Muscle of leg (tissue), 11 donors: Measurements from ENCODE around the gene SDK1. TPM values are rescaled to one million over a fixed set of nuclear protein-coding genes. Genes with fewer than 3 reads are reported as not detected.

Experiments used
- DNase-seq: peaks from one replicate; pipeline ENCODE4 v3.0.0; 2013
- H3K27ac ChIP-seq: one replicate; pipeline ENCODE4 v1.5.1; 2013; ENCODE audit warnings: mild to moderate bottlenecking, low read length, control low read depth
- H3K27me3 ChIP-seq: one replicate; pipeline ENCODE4 v1.6.1; 2013; ENCODE audit warnings: low read length; ENCODE audit not compliant: control insufficient read depth, insufficient read depth
- H3K36me3 ChIP-seq: one replicate; pipeline ENCODE4 v1.6.1; 2013; ENCODE audit warnings: low read length; ENCODE audit not compliant: control insufficient read depth, insufficient read depth
- H3K4me1 ChIP-seq: one replicate; pipeline ENCODE4 v1.6.1; 2013; ENCODE audit warnings: low read length; ENCODE audit not compliant: control insufficient read depth, insufficient read depth
- H3K4me3 ChIP-seq: one replicate; pipeline ENCODE4 v1.5.1; 2013; ENCODE audit warnings: low read length, control low read depth
- H3K9me3 ChIP-seq: replicated peaks from 2 replicates; pipeline ENCODE4 v1.6.1; 2013; ENCODE audit warnings: low read depth, low read length; ENCODE audit not compliant: control insufficient read depth
- WGBS: methylation state at CpG from one replicate; pipeline ENCODE4 v1.1.5; 2013; ENCODE audit warnings: missing lambda C conversion rate; ENCODE audit not compliant: insufficient coverage; 5-methylcytosine and 5-hydroxymethylcytosine counted together
- polyA plus RNA-seq, 8 donors: library from polyadenylated mRNA; unstranded; fragments of 120-200 nt; gene quantifications; one replicate each; pipeline versions ENCODE4 v1.2.1 to v1.2.3, GENCODE V29; 2013; ENCODE audit warnings: inconsistent platforms in 1 of 8, low replicate concordance in 1 of 8; ENCODE audit not compliant: insufficient read length in 8 of 8, insufficient read depth in 1 of 8
- total RNA-seq: library from RNA; stranded (reverse); fragments of 120-200 nt; gene quantifications from one replicate; pipeline ENCODE4 v1.2.4, GENCODE V29; 2013

The SDK1 gene
- total and polyA plus RNA-seq, 9 donors = 2.3 to 6.4 (median 3.6) TPM

GRCh38 chr7:3307435-3307834 is 6.4 kb downstream of the SDK1 start:
- H3K27me3 ChIP-seq = peaks cover under 1% of the 10 kb centered on the region
- no CpG with 5 or more reads among the region's 1 CpG for WGBS
- H3K9me3 ChIP-seq = no peaks in the 10 kb centered on the region
- no peak overlapping the region for H3K27ac ChIP-seq
- H3K36me3 ChIP-seq = no peaks in the 10 kb centered on the region
- no peak overlapping the region for H3K4me3 ChIP-seq
- no peaks in the 10 kb centered on the region for H3K4me1 ChIP-seq
- no peak for DNase-seq

- no CpG with 5 or more reads among the region's 3 CpGs for WGBS
- Histone ChIP-seq H3K9me3 (no peaks in the 10 kb centered on the region), H3K36me3 (no peaks in the 10 kb centered on the region), H3K27me3 (no peaks in the 10 kb centered on the region), H3K4me1 (no peaks in the 10 kb centered on the region), H3K4me3 (no peak overlapping the region), H3K27ac (no peak overlapping the region)
- DNase-seq = no peak
Measured at GRCh38 chr7:3309140-3309539, 8.1 kb downstream of the SDK1 start.

GRCh38 chr7:3309956-3310355 is 8.9 kb downstream of the SDK1 start:
- no peak overlapping the region for H3K4me3 ChIP-seq
- no peaks in the 10 kb centered on the region for H3K4me1 ChIP-seq
- WGBS = 71% methylated on average over 1 of the region's 1 CpG
- H3K9me3 ChIP-seq = no peaks in the 10 kb centered on the region
- H3K27me3 ChIP-seq = no peaks in the 10 kb centered on the region
- no peaks in the 10 kb centered on the region for H3K36me3 ChIP-seq
- H3K27ac ChIP-seq = no peak overlapping the region
- no peak for DNase-seq

GRCh38 chr7:3310884-3311283 is 9.8 kb downstream of the SDK1 start:
- H3K27ac ChIP-seq = no peak overlapping the region
- no peaks in the 10 kb centered on the region for H3K27me3 ChIP-seq
- no peaks in the 10 kb centered on the region for H3K4me1 ChIP-seq
- WGBS = 86% methylated on average over 2 of the region's 3 CpGs
- no peak for DNase-seq
- no peak overlapping the region for H3K4me3 ChIP-seq
- no peaks in the 10 kb centered on the region for H3K9me3 ChIP-seq
- H3K36me3 ChIP-seq = no peaks in the 10 kb centered on the region

- Histone ChIP-seq H3K36me3 (no peaks in the 10 kb centered on the region), H3K27me3 (no peaks in the 10 kb centered on the region), H3K4me3 (no peak overlapping the region), H3K27ac (no peak overlapping the region), H3K4me1 (no peaks in the 10 kb centered on the region), H3K9me3 (no peaks in the 10 kb centered on the region)
- 60% methylated on average over 1 of the region's 2 CpGs for WGBS
- no peak for DNase-seq
Measured at GRCh38 chr7:3312583-3312982, 11.5 kb downstream of the SDK1 start.

- Histone ChIP-seq H3K27ac (no peak overlapping the region), H3K9me3 (no peaks in the 10 kb centered on the region), H3K27me3 (no peaks in the 10 kb centered on the region), H3K4me1 (no peaks in the 10 kb centered on the region), H3K36me3 (no peaks in the 10 kb centered on the region), H3K4me3 (no peak overlapping the region)
- DNase-seq = no peak
- 75% methylated on average over 3 of the region's 4 CpGs for WGBS
Measured at GRCh38 chr7:3318874-3319273, 17.8 kb downstream of the SDK1 start.

- no peak overlapping the region for H3K4me3 ChIP-seq
- no peaks in the 10 kb centered on the region for H3K36me3 ChIP-seq
- DNase-seq = no peak
- no peaks in the 10 kb centered on the region for H3K9me3 ChIP-seq
- H3K27ac ChIP-seq = no peak overlapping the region
- WGBS = 100% methylated on average over 1 of the region's 4 CpGs
- H3K4me1 ChIP-seq = no peaks in the 10 kb centered on the region
- H3K27me3 ChIP-seq = no peaks in the 10 kb centered on the region
Measured at GRCh38 chr7:3321206-3321605, 20.2 kb downstream of the SDK1 start.

GRCh38 chr7:3321745-3322144 is 20.7 kb downstream of the SDK1 start:
- WGBS = 100% methylated on average over 1 of the region's 3 CpGs
- Histone ChIP-seq H3K36me3 (no peaks in the 10 kb centered on the region), H3K9me3 (no peaks in the 10 kb centered on the region), H3K4me3 (no peak overlapping the region), H3K27ac (no peak overlapping the region), H3K4me1 (no peaks in the 10 kb centered on the region), H3K27me3 (no peaks in the 10 kb centered on the region)
- no peak for DNase-seq

GRCh38 chr7:3326246-3326645 is 25.2 kb downstream of the SDK1 start:
- WGBS = no CpG with 5 or more reads among the region's 1 CpG
- no peaks in the 10 kb centered on the region for H3K9me3 ChIP-seq
- no peak for DNase-seq
- no peaks in the 10 kb centered on the region for H3K4me1 ChIP-seq
- no peaks in the 10 kb centered on the region for H3K27me3 ChIP-seq
- H3K36me3 ChIP-seq = no peaks in the 10 kb centered on the region
- no peak overlapping the region for H3K4me3 ChIP-seq
- no peak overlapping the region for H3K27ac ChIP-seq

- H3K9me3 ChIP-seq = no peaks in the 10 kb centered on the region
- H3K27me3 ChIP-seq = no peaks in the 10 kb centered on the region
- H3K27ac ChIP-seq = no peak overlapping the region
- H3K4me1 ChIP-seq = no peaks in the 10 kb centered on the region
- H3K36me3 ChIP-seq = no peaks in the 10 kb centered on the region
- DNase-seq = no peak
- H3K4me3 ChIP-seq = no peak overlapping the region
- 72% methylated on average over 1 of the region's 2 CpGs for WGBS
Measured at GRCh38 chr7:3327099-3327498, 26.0 kb downstream of the SDK1 start.

GRCh38 chr7:3327655-3328054 is 26.6 kb downstream of the SDK1 start:
- Histone ChIP-seq H3K36me3 (no peaks in the 10 kb centered on the region), H3K4me1 (no peaks in the 10 kb centered on the region), H3K9me3 (no peaks in the 10 kb centered on the region), H3K27ac (no peak overlapping the region), H3K4me3 (no peak overlapping the region), H3K27me3 (no peaks in the 10 kb centered on the region)
- WGBS = no CpG with 5 or more reads among the region's 5 CpGs
- DNase-seq = no peak
